Measurements from ENCODE around the gene IQGAP3.

The IQGAP3 gene

GRCh38 chr1:156492591-156493080 lies 79.7 kb downstream of the IQGAP3 start:
- no peak for DNase-seq

DNA sequence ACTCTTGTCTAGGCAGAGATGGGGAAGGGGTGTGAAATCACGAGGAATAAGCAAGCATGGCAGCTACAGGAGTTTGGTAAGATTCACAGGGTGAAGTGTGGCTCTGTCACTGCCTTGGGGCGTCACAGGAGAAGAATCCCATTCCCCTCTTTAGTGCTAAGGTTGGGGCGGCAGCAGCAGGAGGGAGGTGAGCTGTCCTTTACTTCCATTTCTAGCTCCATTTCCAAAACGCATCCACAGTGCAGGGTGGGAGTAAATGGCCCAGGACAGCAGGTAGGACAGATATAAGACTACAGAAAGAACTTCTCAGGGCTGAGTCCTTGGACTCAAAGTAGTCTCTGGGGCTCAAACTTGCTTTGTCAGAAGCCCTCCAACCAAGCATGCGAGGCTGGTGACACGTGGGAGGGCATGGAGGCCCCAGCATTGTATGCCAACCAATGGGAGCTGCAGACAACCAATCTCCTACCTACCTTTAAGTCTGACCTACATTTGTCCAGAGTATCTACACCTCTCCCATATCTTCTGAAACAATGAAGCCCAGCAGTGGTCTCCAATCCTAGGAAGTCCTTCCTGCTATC lies 80.3 kb downstream of the IQGAP3 start:
- DNase-seq = no peak

GRCh38 chr1:156491151-156491949 lies 81.0 kb downstream of the IQGAP3 start:
- no peak for DNase-seq

DNA sequence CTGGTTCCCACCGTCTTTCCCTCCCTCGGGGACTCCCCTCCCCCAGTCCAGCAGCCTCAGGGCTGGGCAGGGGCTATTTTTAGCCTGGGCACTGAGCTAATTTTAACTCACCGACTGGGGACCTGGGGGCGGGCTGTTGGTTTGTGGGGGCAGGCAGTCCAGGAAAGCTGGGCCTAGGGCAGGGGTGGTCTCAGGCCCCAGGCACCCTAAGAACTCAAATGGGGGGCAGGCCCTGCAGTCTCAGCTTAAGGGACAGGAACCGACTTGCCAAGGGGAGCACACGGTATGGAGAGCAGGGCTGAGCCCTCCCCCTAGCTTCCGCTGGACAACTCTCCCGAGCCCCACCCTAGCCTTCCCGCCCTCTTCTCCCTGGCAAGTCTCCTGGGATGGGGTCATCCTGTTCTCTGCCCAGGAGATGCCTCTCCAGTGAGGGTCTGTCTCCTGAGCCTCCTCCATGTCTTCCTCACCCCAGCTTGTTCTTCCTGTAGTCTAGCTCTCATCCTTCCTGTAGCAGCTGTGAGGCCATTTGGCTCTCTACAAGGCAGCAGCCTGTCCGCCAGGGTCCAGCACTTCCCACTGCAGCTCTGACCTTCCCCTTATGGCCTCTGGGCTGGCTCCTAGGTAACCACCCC lies 81.8 kb downstream of the IQGAP3 start:
- no peak for DNase-seq

GRCh38 chr1:156489935-156490293 lies 82.5 kb downstream of the IQGAP3 start:
- no peak for DNase-seq

GRCh38 chr1:156489166-156489934 lies 83.0 kb downstream of the IQGAP3 start:
- peak; percentile 93 for DNase-seq

DNA sequence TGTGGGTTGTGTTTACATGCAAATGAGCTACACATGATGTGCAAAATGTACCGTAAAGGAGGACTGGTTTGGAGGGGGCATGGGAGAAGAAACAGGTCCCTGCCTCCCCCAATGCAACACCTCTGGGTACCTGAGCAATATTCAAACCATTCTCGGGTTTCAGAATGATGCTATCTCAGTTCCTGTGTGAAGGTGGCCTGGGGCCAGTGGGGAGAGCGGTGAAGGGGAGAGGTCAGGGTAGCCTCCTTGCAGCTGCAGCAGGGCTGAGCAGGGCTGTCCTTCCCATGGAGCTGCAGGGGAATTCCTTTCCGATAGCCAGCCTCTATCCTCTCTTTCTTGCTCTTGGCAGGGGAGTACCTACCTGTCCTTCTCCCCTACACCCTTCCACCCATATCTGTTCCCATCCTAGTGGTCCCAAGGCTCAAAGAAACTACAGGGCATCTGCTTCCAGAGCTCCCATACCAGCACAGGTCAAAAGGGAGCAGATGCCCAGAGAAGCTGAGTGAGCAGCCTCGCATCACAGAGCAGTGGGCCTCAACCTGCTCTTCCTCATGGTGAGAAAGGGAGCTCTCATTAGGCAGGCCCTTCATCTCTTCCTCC lies 83.7 kb downstream of the IQGAP3 start:
- DNase-seq = no peak

GRCh38 chr1:156487862-156488261 lies 84.5 kb downstream of the IQGAP3 start:
- no peak for DNase-seq

DNA sequence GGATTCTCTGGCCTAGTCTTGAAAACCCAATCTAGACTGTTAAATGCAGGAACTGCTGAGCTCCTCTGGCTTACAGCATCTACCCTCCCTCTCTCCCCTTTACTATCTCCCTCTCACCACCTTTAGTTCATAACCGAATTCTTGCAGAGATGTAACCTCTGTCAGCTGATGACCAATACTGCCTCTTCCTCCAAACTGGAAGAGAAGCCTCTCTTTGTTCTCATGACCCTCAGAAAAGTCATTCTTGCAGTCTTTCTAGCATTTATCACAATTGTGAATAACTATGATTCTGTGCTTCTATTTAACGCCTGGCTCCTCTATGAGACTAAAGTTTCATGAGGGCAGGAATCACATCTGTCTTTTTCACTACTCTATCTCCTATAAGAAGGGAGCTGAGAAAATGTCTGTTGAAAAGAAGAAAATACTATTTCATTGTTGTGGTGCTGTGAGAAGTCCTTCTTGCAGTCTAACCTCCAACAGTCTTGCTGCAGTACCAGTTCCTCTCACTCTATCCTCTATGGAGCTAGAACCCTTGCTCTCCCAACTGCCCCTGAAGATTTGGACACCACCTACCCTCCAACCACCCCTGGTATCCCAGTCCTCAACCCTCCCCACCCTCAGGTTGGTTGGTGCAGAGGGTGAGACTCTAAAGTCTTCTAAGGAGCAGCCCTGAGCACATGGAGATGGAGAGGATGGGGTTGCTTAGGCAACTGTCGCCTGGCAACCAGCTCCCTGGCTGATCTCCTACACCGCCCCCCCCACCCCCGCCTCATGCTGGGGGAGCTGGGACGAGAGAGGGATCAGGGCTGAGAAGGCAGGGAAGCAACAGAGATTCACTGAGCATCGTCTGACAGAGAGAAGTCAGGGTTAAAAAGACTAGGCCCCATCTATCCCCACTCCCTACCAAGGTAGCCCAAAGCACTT lies 85.7 kb downstream of the IQGAP3 start:
- DNase-seq = no peak

DNA sequence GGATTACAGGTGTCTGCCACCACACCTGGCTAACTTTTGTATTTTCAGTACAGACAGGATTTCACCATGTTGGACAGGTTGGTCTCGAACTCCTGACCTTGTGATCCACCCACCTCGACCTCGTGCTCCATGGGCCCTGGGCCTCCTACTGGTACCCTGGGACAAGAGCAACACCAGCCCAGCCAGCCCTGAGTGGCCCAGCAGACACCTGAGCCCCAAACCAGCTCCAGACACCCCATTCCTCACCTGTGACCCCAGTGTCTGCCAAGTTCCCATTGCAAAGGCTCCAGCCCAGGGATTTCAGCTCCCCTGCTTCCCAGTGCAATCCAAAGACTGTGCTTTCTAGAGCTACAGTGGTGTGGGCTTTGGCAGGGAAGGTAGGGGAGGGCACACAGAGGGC lies 86.4 kb downstream of the IQGAP3 start:
- DNase-seq = no peak

GRCh38 chr1:156484480-156485058 lies 87.8 kb downstream of the IQGAP3 start:
- DNase-seq = no peak

DNA sequence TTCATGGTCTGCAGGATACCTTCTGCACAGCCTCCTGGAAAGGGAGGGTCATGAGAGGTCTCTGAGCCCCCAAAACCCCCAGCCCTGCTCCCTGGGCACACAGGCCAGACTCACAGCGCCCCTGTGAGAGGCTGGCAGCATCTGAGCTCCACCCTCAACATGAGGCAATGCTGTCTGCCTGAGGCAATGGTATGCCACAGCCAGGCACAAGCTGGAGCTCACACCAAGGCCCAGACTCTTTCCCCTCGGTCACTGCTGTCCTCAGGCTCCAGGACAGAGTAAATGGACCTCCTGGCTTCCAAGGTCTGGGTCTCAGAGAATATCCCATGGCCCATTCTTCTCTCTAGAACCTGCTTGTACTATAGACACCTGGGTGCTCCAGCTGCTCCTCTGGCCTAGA lies 89.0 kb downstream of the IQGAP3 start:
- no peak for DNase-seq

- DNase-seq = no peak
Measured at GRCh38 chr1:156482276-156482675, 90.1 kb downstream of the IQGAP3 start.

DNA sequence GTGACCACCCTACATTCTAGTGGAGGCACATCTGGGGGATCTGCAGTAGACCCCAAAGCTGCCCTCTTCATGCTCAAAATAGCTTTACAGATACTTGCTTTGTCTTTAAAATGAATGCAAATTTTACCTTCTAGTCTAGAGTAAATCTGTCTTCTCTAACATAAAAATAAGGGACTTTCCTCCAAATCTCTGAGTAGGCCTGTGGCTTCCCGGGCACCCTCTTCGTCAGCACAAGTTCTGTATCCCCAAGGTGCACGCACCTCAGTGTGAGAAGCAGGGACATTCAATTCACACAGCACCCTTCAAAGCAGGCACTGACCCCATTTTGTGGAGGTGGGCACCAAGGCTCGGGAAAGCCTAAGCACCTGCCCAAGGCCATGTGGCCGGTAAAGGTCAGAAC lies 90.8 kb downstream of the IQGAP3 start:
- DNase-seq = no peak

DNA sequence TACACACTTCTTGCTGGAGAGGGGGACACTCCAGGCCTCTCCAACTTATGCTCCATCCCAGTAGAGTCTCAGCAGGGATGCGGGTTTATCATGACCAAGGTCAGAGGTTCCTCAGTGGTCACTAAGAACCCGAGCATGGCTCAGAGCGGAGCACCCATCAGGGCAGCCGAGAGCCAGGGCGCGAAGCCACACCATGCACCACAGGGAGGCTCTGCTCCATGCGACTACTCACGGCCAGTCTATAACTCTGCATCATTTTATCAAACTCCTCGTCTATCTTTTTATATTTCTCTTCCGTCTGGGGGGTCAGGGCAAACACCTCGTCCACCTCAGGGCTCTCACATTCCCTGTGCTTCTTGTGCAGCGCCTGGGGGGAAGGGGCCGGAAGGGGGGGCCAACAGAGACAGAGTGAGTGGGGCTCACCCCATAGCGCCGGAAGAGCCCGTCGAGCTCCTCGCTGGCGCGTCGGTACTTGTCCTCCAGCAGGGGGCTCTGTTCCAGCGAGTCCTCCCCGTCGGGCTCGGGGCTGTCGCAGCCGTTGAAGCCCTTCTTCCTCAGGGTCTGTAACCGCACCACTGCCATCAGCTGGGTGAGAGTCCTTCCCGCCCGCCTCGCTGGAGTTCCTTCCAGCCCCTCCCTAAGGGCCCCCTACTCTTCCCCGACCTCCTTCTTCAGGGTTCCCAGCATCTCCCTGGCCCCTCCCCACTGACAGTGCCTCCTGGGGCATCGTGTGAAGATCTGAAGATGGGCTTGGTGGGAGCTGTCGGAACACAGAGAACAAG lies 91.8 kb downstream of the IQGAP3 start:
- DNase-seq = no peak

DNA sequence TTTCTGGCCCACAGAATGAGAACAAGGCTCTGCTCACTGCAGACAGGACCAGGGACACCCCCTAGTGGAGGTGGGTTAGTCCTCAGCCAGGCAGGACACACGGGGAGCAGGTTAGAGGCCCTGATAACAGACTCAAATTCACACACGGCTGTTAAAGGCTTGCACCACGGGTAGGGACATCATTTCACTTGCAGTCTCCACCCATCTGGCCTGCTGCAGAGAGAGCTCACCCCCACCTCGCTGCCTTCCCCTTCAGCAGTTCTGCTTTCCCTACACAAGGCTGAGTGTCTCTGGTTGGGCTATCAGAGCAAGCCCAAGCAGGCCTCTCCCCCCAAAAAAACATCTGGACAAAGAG lies 92.4 kb downstream of the IQGAP3 start:
- no peak for DNase-seq

GRCh38 chr1:156479093-156480015 lies 93.0 kb downstream of the IQGAP3 start:
- no peak for DNase-seq

DNA sequence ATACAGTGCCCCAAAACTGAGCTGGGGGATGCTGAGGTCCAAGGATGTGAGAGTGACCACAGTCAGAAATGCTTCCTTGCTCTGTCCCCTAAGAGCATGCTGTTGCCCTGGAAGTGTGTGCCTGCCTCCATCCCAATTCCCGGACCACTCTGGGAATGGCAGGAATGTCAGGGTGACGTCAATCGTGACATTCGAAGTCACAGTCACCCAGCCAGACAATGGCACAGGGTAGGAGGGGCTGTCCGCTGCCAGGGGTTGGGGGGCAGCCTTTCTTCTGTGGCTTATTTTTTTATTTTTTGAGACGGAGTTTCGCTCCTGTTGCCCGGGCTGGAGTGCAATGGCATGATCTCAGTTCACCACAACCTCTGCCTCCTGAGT lies 94.1 kb downstream of the IQGAP3 start:
- no peak for DNase-seq

GRCh38 chr1:156477526-156478249 lies 94.7 kb downstream of the IQGAP3 start:
- DNase-seq = no peak

Measured in NCI-H2171 (cell line).